Endothelial cell of umbilical vein (primary cell): ENCODE measurements around the gene FGFR3. TPM values are rescaled to one million over a fixed set of nuclear protein-coding genes. Genes with fewer than 3 reads are reported as not detected.

Experiments used
- BruUV-seq: library from RNA; stranded (reverse); fragments of 400-500 nt; replicated peaks from 2 replicates; lab custom pipeline; 2021; lab: Mats Ljungman, UMichigan
- CTCF ChIA-PET: fragments of 300-600, 350-600 bp; sonication (Branson Sonifier 250); formaldehyde crosslinking; loops from one replicate; lab custom pipeline; 2021; ENCODE audit warnings: antibody characterized with exemption, inconsistent platforms; lab: Charles Lee
- POLR2A ChIA-PET: fragments of 300-600, 350-600 bp; sonication (Branson Sonifier 250); formaldehyde crosslinking; loops from one replicate; lab custom pipeline; 2021; ENCODE audit warnings: antibody characterized with exemption, inconsistent platforms; lab: Charles Lee
- DNase-seq: peaks from one replicate; pipeline ENCODE4 v3.0.0-alpha.2; 2011; ENCODE audit warnings: low read depth, low spot score
- FAIRE-seq: peaks from 2 replicates; lab custom pipeline; 2011; peaks lifted over from hg19 to GRCh38; lab: Jason Lieb, UNC
- H2AFZ ChIP-seq: 2 replicates; pipeline ENCODE4 v1.6.0; 2012; ENCODE audit warnings: low read depth, low read length, control low read depth, inconsistent platforms
- H3K27ac ChIP-seq: 2 replicates; pipeline ENCODE4 v1.5.1; 2011; ENCODE audit warnings: low read depth, mild to moderate bottlenecking, control low read depth, low read length, moderate library complexity; ENCODE audit not compliant: insufficient read depth
- H3K27me3 ChIP-seq, 2 experiments: 2 replicates each; pipeline versions ENCODE4 v1.6.0 to v1.6.1; 2011; ENCODE audit warnings: low read length in 2 of 2, mixed read lengths in 1 of 2; ENCODE audit not compliant: control insufficient read depth in 2 of 2, insufficient read depth in 2 of 2
- H3K36me3 ChIP-seq, 2 experiments: 2 replicates in 1 of 2; 3 replicates in 1 of 2; pipeline ENCODE4 v1.5.1; 2011; ENCODE audit warnings: low read length in 2 of 2, mild to moderate bottlenecking in 1 of 2, moderate library complexity in 1 of 2; ENCODE audit not compliant: control insufficient read depth in 2 of 2, insufficient read depth in 2 of 2; ENCODE audit errors: extremely low read depth in 1 of 2
- H3K4me1 ChIP-seq: 3 replicates; pipeline ENCODE4 v1.5.1; 2011; ENCODE audit warnings: mild to moderate bottlenecking, low read length; ENCODE audit not compliant: control insufficient read depth, insufficient read depth; ENCODE audit errors: extremely low read depth
- H3K4me2 ChIP-seq: 2 replicates; pipeline ENCODE4 v1.6.1; 2011; ENCODE audit warnings: low read length, control low read depth, mixed read lengths; ENCODE audit not compliant: insufficient read depth
- H3K4me3 ChIP-seq, 3 experiments: fragments of 200-600 bp in 1 of 3; sonication (generic), shearing (Covaris generic) in 1 of 3; replicated peaks in 1 of 3; 2 replicates each; pipeline ENCODE4 v1.5.1; 2011 to 2016; ENCODE audit warnings: control low read depth in 3 of 3, low read length in 3 of 3, mild to moderate bottlenecking in 2 of 3, inconsistent platforms in 1 of 3, low read depth in 1 of 3, moderate library complexity in 1 of 3; ENCODE audit not compliant: insufficient read depth in 1 of 3
- H3K79me2 ChIP-seq: 2 replicates; pipeline ENCODE4 v1.6.0; 2012; ENCODE audit warnings: low read length, inconsistent platforms; ENCODE audit not compliant: control insufficient read depth, insufficient read depth
- H3K9ac ChIP-seq: replicated peaks from 2 replicates; pipeline ENCODE3; 2011; ENCODE audit warnings: low read length, control low read depth; ENCODE audit not compliant: insufficient read depth; ENCODE audit errors: extremely low read depth
- H3K9me1 ChIP-seq: replicated peaks from 3 replicates; pipeline ENCODE4 v1.6.0; 2011; ENCODE audit warnings: mild to moderate bottlenecking, low read length; ENCODE audit not compliant: control insufficient read depth, insufficient read depth; ENCODE audit errors: extremely low read depth
- H3K9me3 ChIP-seq: replicated peaks from 2 replicates; pipeline ENCODE4 v1.5.1; 2012; ENCODE audit warnings: low read length, inconsistent platforms; ENCODE audit not compliant: control insufficient read depth, insufficient read depth
- H4K20me1 ChIP-seq: replicated peaks from 2 replicates; pipeline ENCODE3; 2011; ENCODE audit warnings: mild to moderate bottlenecking, low read length; ENCODE audit not compliant: control insufficient read depth, insufficient read depth; ENCODE audit errors: extremely low read depth
- FOS ChIP-seq: IDR thresholded peaks from 2 replicates; pipeline ENCODE4 v1.6.1; 2011; ENCODE audit warnings: mild to moderate bottlenecking, low read length, moderate library complexity, borderline replicate concordance; ENCODE audit not compliant: insufficient read depth
- GATA2 ChIP-seq: IDR thresholded peaks from 2 replicates; pipeline ENCODE4 v1.7.0; 2011; ENCODE audit warnings: low read depth, mild to moderate bottlenecking, moderate library complexity, mixed read lengths, low read length; ENCODE audit not compliant: insufficient read length, insufficient read depth
- POLR2AphosphoS5 ChIP-seq: IDR thresholded peaks from 2 replicates; pipeline ENCODE4 v1.6.1; 2012; ENCODE audit warnings: low read depth, mild to moderate bottlenecking, control low read depth, low read length, moderate library complexity; ENCODE audit not compliant: insufficient read depth
- dilution Hi-C: fragments of 300-500 bp; cut with MboI; formaldehyde crosslinking; loops from one replicate; pipeline ENCODE4 v1.15.0; 2019; ENCODE audit warnings: low sequenced_read_pairs; ENCODE audit not compliant: extremely low pct_ligation_motif_present
- intact Hi-C: fragments of 100-400 bp; cut with micrococcal nuclease; formaldehyde crosslinking; loops from one replicate; pipeline ENCODE4 v1.10.0; 2022
- polyA plus RNA-seq, 4 experiments: library from polyadenylated mRNA; depleted of rRNA in 3 of 4; stranded (reverse) in 3 of 4; unstranded in 1 of 4; fragments of >200 nt; gene quantifications; 2 replicates each; pipeline versions ENCODE4 v1.2.1 to v1.2.3, GENCODE V29; 2011 to 2012; ENCODE audit warnings: missing spikeins in 1 of 4
- total RNA-seq: library from RNA; stranded (reverse); gene quantifications from 2 replicates; pipeline ENCODE4 v1.2.3, GENCODE V29; 2021
- TF ChIP-seq, protein P1 (sequence below), 2 donors: IDR thresholded peaks; 1 replicate in 1 of 2; 2 replicates in 1 of 2; pipeline ENCODE4 v1.5.1; 2011; ENCODE audit warnings: low read length in 2 of 2, mild to moderate bottlenecking in 2 of 2, moderate library complexity in 2 of 2, control low read depth in 1 of 2, inconsistent platforms in 1 of 2, low read depth in 1 of 2; ENCODE audit not compliant: insufficient read depth in 1 of 2; ENCODE audit errors: extremely low read depth in 1 of 2
- TF ChIP-seq, protein P2 (sequence below): IDR thresholded peaks from 2 replicates; pipeline ENCODE4 v1.6.1; 2011; ENCODE audit not compliant: insufficient read depth, insufficient read length

Gene FGFR3
- total and polyA plus RNA-seq, 2 donors (not counting 3 experiments of a cell fraction or from before 2014, with no cell fraction given), result 0.73 to 1.2 TPM

DNA sequence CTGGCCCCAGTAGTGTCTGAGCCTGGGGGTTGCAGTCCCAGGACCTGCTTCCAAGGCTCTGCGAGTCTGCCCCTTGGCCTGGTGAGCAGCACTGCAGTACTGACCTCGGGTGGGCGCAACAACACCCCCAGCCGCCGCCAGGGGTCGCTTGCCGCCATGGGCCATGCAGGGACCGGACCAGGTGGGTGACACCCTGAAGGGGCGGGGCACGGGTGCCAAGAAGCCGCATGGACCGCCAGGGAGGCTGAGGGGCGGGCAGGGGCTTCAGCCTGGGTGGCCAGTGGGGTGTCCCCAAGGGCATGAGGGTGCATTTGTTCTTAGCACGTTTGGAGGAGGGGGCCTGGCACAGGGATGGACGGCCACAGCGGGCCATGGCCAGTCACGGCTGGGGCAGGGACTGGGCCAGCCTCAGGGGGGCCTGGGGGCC lies 46.8 kb upstream of the FGFR3 start:
- Histone ChIP-seq H4K20me1 (no peaks in the 10 kb centered on the region), H2AFZ (no peak overlapping the region), H3K79me2 (no peaks in the 10 kb centered on the region), H3K9me3 (no peaks in the 10 kb centered on the region), H3K4me2 (no peak overlapping the region), H3K4me1 (peaks cover 4% of the 10 kb centered on the region), H3K9me1 (no peaks in the 10 kb centered on the region), H3K36me3 (peaks cover 2 to 12% of the 10 kb centered on the region in 2 experiments), H3K9ac (no peak overlapping the region), H3K27me3 (no peaks in the 10 kb centered on the region), H3K4me3 (no peak overlapping the region), H3K27ac (no peak overlapping the region)
- intact Hi-C loops (loop anchor here (5.0 kb wide), 1 partner anchor 46 kb away; the partner anchor contains the start of gene FGFR3), dilution Hi-C loops (no loop called here)
- BruUV-seq, result no TSS peak
- ChIA-PET POLR2A (no interaction called here), CTCF (interaction anchor here (1.3 to 6.0 kb wide), 6 partner anchors 8 to 165 kb away, joined by 4 to 198 read pairs (median 14); no protein-coding TSS in a partner anchor)
- DNase-seq, result peak; percentile 75
- TF ChIP-seq POLR2AphosphoS5 (peak; percentile 39), GATA2 (no peak), FOS (no peak)
- TF ChIP-seq, protein P1, sequence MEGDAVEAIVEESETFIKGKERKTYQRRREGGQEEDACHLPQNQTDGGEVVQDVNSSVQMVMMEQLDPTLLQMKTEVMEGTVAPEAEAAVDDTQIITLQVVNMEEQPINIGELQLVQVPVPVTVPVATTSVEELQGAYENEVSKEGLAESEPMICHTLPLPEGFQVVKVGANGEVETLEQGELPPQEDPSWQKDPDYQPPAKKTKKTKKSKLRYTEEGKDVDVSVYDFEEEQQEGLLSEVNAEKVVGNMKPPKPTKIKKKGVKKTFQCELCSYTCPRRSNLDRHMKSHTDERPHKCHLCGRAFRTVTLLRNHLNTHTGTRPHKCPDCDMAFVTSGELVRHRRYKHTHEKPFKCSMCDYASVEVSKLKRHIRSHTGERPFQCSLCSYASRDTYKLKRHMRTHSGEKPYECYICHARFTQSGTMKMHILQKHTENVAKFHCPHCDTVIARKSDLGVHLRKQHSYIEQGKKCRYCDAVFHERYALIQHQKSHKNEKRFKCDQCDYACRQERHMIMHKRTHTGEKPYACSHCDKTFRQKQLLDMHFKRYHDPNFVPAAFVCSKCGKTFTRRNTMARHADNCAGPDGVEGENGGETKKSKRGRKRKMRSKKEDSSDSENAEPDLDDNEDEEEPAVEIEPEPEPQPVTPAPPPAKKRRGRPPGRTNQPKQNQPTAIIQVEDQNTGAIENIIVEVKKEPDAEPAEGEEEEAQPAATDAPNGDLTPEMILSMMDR (IDR thresholded peaks at IDR 0.05; ENCODE audit: extremely low read depth in 1 of 2, insufficient read depth in 1 of 2, low read depth in 1 of 2, low read length in 2 of 2), result peak; percentile 93 to 96
- TF ChIP-seq, protein P2, sequence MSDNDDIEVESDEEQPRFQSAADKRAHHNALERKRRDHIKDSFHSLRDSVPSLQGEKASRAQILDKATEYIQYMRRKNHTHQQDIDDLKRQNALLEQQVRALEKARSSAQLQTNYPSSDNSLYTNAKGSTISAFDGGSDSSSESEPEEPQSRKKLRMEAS, result no peak
- no peak for FAIRE-seq
